Naive thymus-derived CD4-positive, alpha-beta T cell (primary cell): ENCODE data around the gene TSSK1B. TPM values are rescaled to one million over a fixed set of nuclear protein-coding genes. Genes with fewer than 3 reads are reported as not detected.

Experiments used
- ATAC-seq: fragments of 150-1000 bp; cut with Tn5 transposase; 2 replicates; pipeline ENCODE4 v1.10.0; 2021; ENCODE audit warnings: mild to moderate bottlenecking, moderate library complexity
- CTCF ChIA-PET: fragments of 350-600 bp; sonication (Branson Sonifier 250); formaldehyde crosslinking; loops from one replicate; lab custom pipeline; 2021; ENCODE audit warnings: antibody characterized with exemption; lab: Charles Lee
- POLR2A ChIA-PET: fragments of 350-600 bp; sonication (Branson Sonifier 250); formaldehyde crosslinking; loops from one replicate; lab custom pipeline; 2021; ENCODE audit warnings: antibody characterized with exemption, inconsistent platforms; lab: Charles Lee
- DNase-seq, 9 donors: peaks; one replicate each; pipeline versions ENCODE4 v3.0.0 to v3.0.0-alpha.2; 2020 to 2022; ENCODE audit warnings: mixed read lengths in 1 of 9
- H3K27ac ChIP-seq: one replicate; pipeline ENCODE4 v1.7.0; 2013; ENCODE audit warnings: mild to moderate bottlenecking, low read depth, low read length, moderate library complexity
- H3K27me3 ChIP-seq, 2 donors: one replicate each; pipeline ENCODE4 v1.7.0; 2013; ENCODE audit warnings: low read length in 2 of 2, mild to moderate bottlenecking in 2 of 2, moderate library complexity in 2 of 2; ENCODE audit not compliant: control insufficient read depth in 2 of 2, insufficient read depth in 2 of 2
- H3K36me3 ChIP-seq, 3 experiments: 1 replicate in 2 of 3; 2 replicates in 1 of 3; pipeline ENCODE4 v1.7.0; 2013; ENCODE audit warnings: low read length in 3 of 3, mild to moderate bottlenecking in 3 of 3, moderate library complexity in 1 of 3; ENCODE audit not compliant: insufficient read depth in 3 of 3, control insufficient read depth in 2 of 3
- H3K4me1 ChIP-seq, 2 donors: one replicate each; pipeline ENCODE4 v1.7.0; 2013; ENCODE audit warnings: low read length in 2 of 2, mild to moderate bottlenecking in 2 of 2, moderate library complexity in 1 of 2; ENCODE audit not compliant: control insufficient read depth in 2 of 2, insufficient read depth in 2 of 2
- H3K4me3 ChIP-seq: 2 replicates; pipeline ENCODE4 v1.7.0; 2013; ENCODE audit warnings: mild to moderate bottlenecking, low read length
- H3K9me3 ChIP-seq, 3 experiments: 1 replicate in 2 of 3; 2 replicates in 1 of 3; pipeline ENCODE4 v1.7.0; 2013; ENCODE audit warnings: low read length in 3 of 3; ENCODE audit not compliant: control insufficient read depth in 2 of 3
- H3K27ac Mint-ChIP-seq, 9 donors: one replicate each; pipeline ENCODE4 v1.8.0; 2020 to 2022; ENCODE audit warnings: mixed read lengths in 9 of 9, mild to moderate bottlenecking in 8 of 9, moderate library complexity in 5 of 9, inconsistent platforms in 2 of 9
- H3K27me3 Mint-ChIP-seq, 5 donors: one replicate each; pipeline ENCODE4 v1.8.0; 2021 to 2022; ENCODE audit warnings: mixed read lengths in 5 of 5, mild to moderate bottlenecking in 1 of 5
- H3K36me3 Mint-ChIP-seq, 5 donors: one replicate each; pipeline ENCODE4 v1.8.0; 2020 to 2022; ENCODE audit warnings: mixed read lengths in 5 of 5, mild to moderate bottlenecking in 3 of 5, inconsistent platforms in 1 of 5
- H3K4me1 Mint-ChIP-seq, 7 donors: one replicate each; pipeline ENCODE4 v1.8.0; 2020 to 2022; ENCODE audit warnings: mixed read lengths in 7 of 7, mild to moderate bottlenecking in 3 of 7, inconsistent platforms in 1 of 7
- H3K4me3 Mint-ChIP-seq, 10 donors: one replicate each; pipeline ENCODE4 v1.8.0; 2020 to 2022; ENCODE audit warnings: mild to moderate bottlenecking in 10 of 10, mixed read lengths in 10 of 10, moderate library complexity in 6 of 10, inconsistent platforms in 2 of 10
- H3K9me3 Mint-ChIP-seq, 11 donors: one replicate each; pipeline ENCODE4 v1.8.0; 2020 to 2022; ENCODE audit warnings: mixed read lengths in 11 of 11, mild to moderate bottlenecking in 4 of 11, inconsistent platforms in 1 of 11, moderate library complexity in 1 of 11
- intact Hi-C, 2 donors: fragments of 100-400 bp; cut with micrococcal nuclease; formaldehyde crosslinking; loops; one replicate each; pipeline ENCODE4 v1.15.1; 2023
- polyA plus RNA-seq, 2 donors: library from polyadenylated mRNA; unstranded; fragments of 300-500 nt; fragmentation: Illumina TruSeq; gene quantifications; one replicate each; pipeline ENCODE4 v1.2.3, GENCODE V29; 2021
- total RNA-seq, 6 experiments: library from RNA in 5 of 6; stranded (reverse) in 5 of 6; gene quantifications; 1 replicate in 5 of 6; 2 replicates in 1 of 6; pipeline ENCODE4 v1.2.3 and lab custom pipeline; 2021 to 2026

Gene TSSK1B
- total and polyA plus RNA-seq, 7 experiments from 2014 or later, result not detected

DNA sequence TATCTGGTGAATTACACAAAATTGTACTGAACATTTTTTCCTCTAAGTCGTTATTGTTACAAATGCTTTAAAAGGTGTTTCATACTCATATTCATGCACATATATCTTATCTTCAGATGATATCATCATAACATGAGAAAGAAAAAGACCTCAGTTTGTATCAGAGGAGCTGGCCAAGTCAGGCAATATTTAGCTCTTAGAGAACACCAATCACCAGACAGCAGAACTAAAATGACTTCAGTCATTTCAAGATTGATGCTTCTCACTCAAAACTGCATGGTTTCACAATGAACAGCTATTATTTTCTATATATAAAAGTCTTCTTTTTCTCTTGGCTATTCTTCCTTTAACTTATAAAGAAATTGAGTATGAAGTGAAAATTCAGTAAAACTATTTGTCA lies 44.6 kb downstream of the TSSK1B start:
- no peaks in the 10 kb centered on the region for H3K4me1 Mint-ChIP-seq

DNA sequence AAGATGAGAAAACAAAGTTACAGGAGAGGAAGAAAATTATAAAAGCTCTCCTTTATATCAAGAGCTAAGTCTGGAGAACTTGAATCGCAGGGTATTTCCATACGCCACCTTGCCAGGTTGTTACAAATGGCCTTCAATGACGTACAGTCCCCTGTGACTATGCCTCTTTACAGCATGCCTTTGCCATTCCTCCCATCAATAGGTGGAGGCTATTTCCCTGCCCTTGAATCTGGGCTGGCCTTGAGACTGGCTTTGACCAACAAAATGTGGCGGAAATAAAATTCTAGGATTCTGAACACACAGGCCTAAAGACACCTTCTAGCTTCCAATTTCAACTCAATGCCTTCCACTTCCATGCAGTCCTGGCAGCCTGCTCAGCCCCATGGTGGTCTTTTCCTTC lies 45.7 kb downstream of the TSSK1B start:
- no peaks in the 10 kb centered on the region for H3K4me1 ChIP-seq
- ChIA-PET POLR2A (no interaction called here), CTCF (interaction anchor here (1.1 kb wide), 1 partner anchor 10 kb away, joined by 3 read pairs; no protein-coding TSS in a partner anchor)
- ATAC-seq (no peak), DNase-seq (no peak)
- intact Hi-C loops, result no loop called here
- H3K27me3 ChIP-seq, result no peaks in the 10 kb centered on the region
- Mint-ChIP-seq H3K27me3 (peaks cover 30 to 57% (median 37%) of the 10 kb centered on the region in 5 donors), H3K9me3 (no peaks in the 10 kb centered on the region), H3K4me3 (no peak overlapping the region), H3K36me3 (no peaks in the 10 kb centered on the region), H3K4me1 (no peaks in the 10 kb centered on the region), H3K27ac (no peak overlapping the region)
- no peaks in the 10 kb centered on the region for H3K36me3 ChIP-seq
- H3K9me3 ChIP-seq, result no peaks in the 10 kb centered on the region
- H3K27ac ChIP-seq, result no peak overlapping the region
- H3K4me3 ChIP-seq, result no peak overlapping the region

More for the DNA sequence above, 44.6 kb downstream of the TSSK1B start:
- H3K27me3 ChIP-seq, result no peaks in the 10 kb centered on the region
- POLR2A ChIA-PET, result no interaction called here
- no peak for ATAC-seq
- DNase-seq, result no peak
- Mint-ChIP-seq H3K27ac (no peak overlapping the region), H3K27me3 (peaks cover 27 to 56% (median 36%) of the 10 kb centered on the region in 5 donors), H3K9me3 (no peaks in the 10 kb centered on the region), H3K4me3 (no peak overlapping the region), H3K36me3 (no peaks in the 10 kb centered on the region)
- intact Hi-C loops, result no loop called here
- no peak overlapping the region for H3K4me3 ChIP-seq
- H3K36me3 ChIP-seq, result no peaks in the 10 kb centered on the region
- CTCF ChIA-PET, result no interaction called here
- H3K27ac ChIP-seq, result no peak overlapping the region
- H3K4me1 ChIP-seq, result no peaks in the 10 kb centered on the region
- no peaks in the 10 kb centered on the region for H3K9me3 ChIP-seq

DNA sequence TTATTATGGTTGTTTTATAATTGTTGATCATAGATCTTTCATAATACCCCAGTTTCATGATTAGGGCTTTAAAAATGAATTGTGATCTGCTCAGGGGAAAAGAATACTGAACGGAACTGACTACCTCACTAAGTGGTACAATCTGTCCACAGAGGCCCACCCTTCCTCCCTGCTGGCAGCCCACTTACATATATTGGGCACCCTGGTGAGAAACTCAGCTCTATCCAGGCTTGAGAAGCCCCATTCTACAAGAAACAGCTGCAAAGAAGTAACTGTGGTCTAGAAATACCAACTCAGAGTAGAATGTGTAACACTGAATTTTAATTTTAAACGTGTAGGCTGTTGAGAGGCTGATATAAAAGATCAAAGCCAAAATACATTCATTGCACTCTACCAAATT lies 46.9 kb downstream of the TSSK1B start:
- Mint-ChIP-seq H3K4me3 (no peak overlapping the region), H3K27ac (no peak overlapping the region), H3K4me1 (no peaks in the 10 kb centered on the region), H3K36me3 (no peaks in the 10 kb centered on the region), H3K9me3 (no peaks in the 10 kb centered on the region), H3K27me3 (peaks cover 39 to 58% (median 45%) of the 10 kb centered on the region in 5 donors)
- no peak for DNase-seq
- H3K4me3 ChIP-seq, result no peak overlapping the region
- H3K27ac ChIP-seq, result no peak overlapping the region
- ATAC-seq, result no peak
- intact Hi-C loops, result no loop called here
- ChIA-PET CTCF (no interaction called here), POLR2A (interaction anchor here (1.0 kb wide), 1 partner anchor 9 kb away, joined by 3 read pairs; no protein-coding TSS in a partner anchor)
- H3K36me3 ChIP-seq, result no peaks in the 10 kb centered on the region
- no peaks in the 10 kb centered on the region for H3K9me3 ChIP-seq
- no peaks in the 10 kb centered on the region for H3K4me1 ChIP-seq
- H3K27me3 ChIP-seq, result no peaks in the 10 kb centered on the region

DNA sequence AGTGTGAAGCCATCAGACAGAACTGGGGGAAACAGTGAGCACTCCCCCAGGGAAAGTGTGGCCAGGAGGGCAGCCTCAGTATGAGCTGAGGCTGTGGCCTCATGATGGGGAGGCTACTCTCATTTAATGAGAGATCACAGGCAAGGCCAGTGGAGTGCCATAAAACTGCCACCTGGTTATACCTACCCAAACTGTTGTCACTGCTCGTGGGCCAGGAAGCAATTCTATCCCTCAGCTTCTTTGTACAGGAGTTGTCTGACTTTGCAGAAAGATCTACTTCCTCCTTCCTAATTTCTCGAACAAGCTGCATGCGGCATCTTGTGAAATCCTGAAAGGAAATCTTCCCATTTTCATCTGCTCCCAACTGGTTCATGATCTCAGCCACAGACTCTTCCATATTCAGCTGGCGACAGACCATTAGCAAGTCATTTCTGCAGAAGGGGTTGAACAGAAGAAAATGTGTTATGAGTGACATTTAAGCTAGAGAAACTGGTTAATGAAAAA lies 50.0 kb downstream of the TSSK1B start:
- intact Hi-C loops, result no loop called here
- H3K27me3 ChIP-seq, result no peaks in the 10 kb centered on the region
- POLR2A ChIA-PET, result no interaction called here

DNA sequence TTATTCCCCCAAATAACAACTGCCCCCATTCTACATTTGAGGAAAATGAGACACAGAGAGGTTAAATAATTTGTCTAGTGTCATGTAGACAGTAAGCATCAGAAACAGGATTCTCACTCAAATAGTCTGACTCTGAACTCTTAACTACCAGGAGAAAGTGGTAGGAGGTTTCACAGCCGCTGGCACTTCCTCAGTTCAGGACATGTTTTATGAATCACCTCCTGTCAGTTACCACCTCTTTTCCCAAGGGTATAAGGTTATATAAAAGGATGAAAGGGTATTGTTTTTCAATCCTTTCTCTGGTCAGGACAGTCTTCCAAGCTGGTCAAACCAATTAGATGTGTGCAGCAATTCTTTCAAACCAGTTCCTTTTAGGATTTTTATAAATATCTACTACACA lies 52.1 kb downstream of the TSSK1B start:
- Mint-ChIP-seq H3K4me3 (no peak overlapping the region), H3K27me3 (peaks cover 30 to 54% (median 45%) of the 10 kb centered on the region in 5 donors), H3K36me3 (no peaks in the 10 kb centered on the region), H3K27ac (no peak overlapping the region), H3K4me1 (peaks cover 18 to 32% (median 28%) of the 10 kb centered on the region in 7 donors), H3K9me3 (no peaks in the 10 kb centered on the region)
- ATAC-seq (no peak), DNase-seq (no peak)
- no peaks in the 10 kb centered on the region for H3K9me3 ChIP-seq
- POLR2A ChIA-PET, result no interaction called here
- H3K4me1 ChIP-seq, result peaks cover 16 to 17% of the 10 kb centered on the region in 2 donors
- CTCF ChIA-PET, result no interaction called here
- no peak overlapping the region for H3K4me3 ChIP-seq
- H3K27me3 ChIP-seq, result no peaks in the 10 kb centered on the region
- intact Hi-C loops, result no loop called here
- no peaks in the 10 kb centered on the region for H3K36me3 ChIP-seq
- no peak overlapping the region for H3K27ac ChIP-seq

More for the DNA sequence above, 50.0 kb downstream of the TSSK1B start:
- Histone ChIP-seq H3K36me3 (no peaks in the 10 kb centered on the region), H3K9me3 (no peaks in the 10 kb centered on the region), H3K4me1 (no peaks in the 10 kb centered on the region), H3K4me3 (no peak overlapping the region), H3K27ac (no peak overlapping the region)
- Mint-ChIP-seq H3K4me3 (no peak overlapping the region), H3K4me1 (peaks cover 7 to 14% (median 13%) of the 10 kb centered on the region in 7 donors), H3K9me3 (no peaks in the 10 kb centered on the region), H3K36me3 (no peaks in the 10 kb centered on the region), H3K27me3 (peaks cover 36 to 61% (median 59%) of the 10 kb centered on the region in 5 donors), H3K27ac (no peak overlapping the region)
- DNase-seq (no peak), ATAC-seq (no peak)
- CTCF ChIA-PET, result no interaction called here

Other genes with a start within 250 kb of the TSSK1B start
- 1 to 10 TPM in 3 of 5 experiments, under 1 TPM in 2; 0.56 to 3.0 (median 1.1) TPM for gene MCC, start 53.5 kb upstream of the TSSK1B start, total RNA-seq
- under 1 TPM; 0.72 to 0.89 TPM for gene MCC, start 53.5 kb upstream of the TSSK1B start, polyA plus RNA-seq
- 10 to 100 TPM; 27.7 to 53.6 (median 49.2) TPM for gene YTHDC2, start 78.7 kb upstream of the TSSK1B start, total RNA-seq
- 1 to 10 TPM; 8.1 to 9.4 TPM for gene YTHDC2, start 78.7 kb upstream of the TSSK1B start, polyA plus RNA-seq